ENCODE measurements around the gene SEMA3C. TPM values are rescaled to one million over a fixed set of nuclear protein-coding genes. Genes with fewer than 3 reads are reported as not detected.
"Not testable (repeated sequence)": the region's sequence is repeated elsewhere in the genome, so short reads cannot be mapped to it uniquely, and the experiment has no call there.

SEMA3C gene
- total and polyA plus RNA-seq, 2 donors: 2.8 to 5.6 TPM

- Histone ChIP-seq H3K27ac (ENCODE audit: low read depth in 1 of 2, low read length in 1 of 2) (no peak overlapping the region), H3K27me3 (ENCODE audit: control insufficient read depth in 2 of 2, insufficient read depth in 1 of 2, low read length in 1 of 2) (no peaks in the 10 kb centered on the region), H3K4me3 (ENCODE audit: low read length in 2 of 2) (no peak overlapping the region), H3K9me3 (ENCODE audit: control insufficient read depth in 2 of 2, insufficient read depth in 1 of 2, low read length in 1 of 2) (no peaks in the 10 kb centered on the region), H3K4me1 (ENCODE audit: control insufficient read depth in 2 of 2, insufficient read depth in 2 of 2, low read length in 2 of 2) (no peaks in the 10 kb centered on the region), H3K36me3 (ENCODE audit: control insufficient read depth in 2 of 2, insufficient read depth in 2 of 2, low read length in 1 of 2) (no peaks in the 10 kb centered on the region)
- 96% methylated on average over 1 of the region's 1 CpG for WGBS
- DNase-seq (ENCODE audit: low read depth in 6 of 9, low spot score in 9 of 9): no peak
Measured at GRCh38 chr7:80934321-80934720, 15.5 kb upstream of the SEMA3C start.

- H3K9me3 ChIP-seq (ENCODE audit: control insufficient read depth in 2 of 2, insufficient read depth in 1 of 2, low read length in 1 of 2): no peaks in the 10 kb centered on the region
- no peak overlapping the region for H3K4me3 ChIP-seq (ENCODE audit: low read length in 2 of 2)
- H3K4me1 ChIP-seq (ENCODE audit: control insufficient read depth in 2 of 2, insufficient read depth in 2 of 2, low read length in 2 of 2): no peaks in the 10 kb centered on the region
- DNase-seq (ENCODE audit: low read depth in 6 of 9, low spot score in 9 of 9): no peak
- H3K27ac ChIP-seq (ENCODE audit: low read depth in 1 of 2, low read length in 1 of 2): no peak overlapping the region
- no peaks in the 10 kb centered on the region for H3K27me3 ChIP-seq (ENCODE audit: control insufficient read depth in 2 of 2, insufficient read depth in 1 of 2, low read length in 1 of 2)
- no peaks in the 10 kb centered on the region for H3K36me3 ChIP-seq (ENCODE audit: control insufficient read depth in 2 of 2, insufficient read depth in 2 of 2, low read length in 1 of 2)
Measured at GRCh38 chr7:80932536-80932935, 13.7 kb upstream of the SEMA3C start.

GRCh38 chr7:80929619-80930018, 10.8 kb upstream of the SEMA3C start:
- Histone ChIP-seq H3K9me3 (ENCODE audit: control insufficient read depth in 2 of 2, insufficient read depth in 1 of 2, low read length in 1 of 2) (no peaks in the 10 kb centered on the region), H3K27ac (ENCODE audit: low read depth in 1 of 2, low read length in 1 of 2) (no peak overlapping the region), H3K27me3 (ENCODE audit: control insufficient read depth in 2 of 2, insufficient read depth in 1 of 2, low read length in 1 of 2) (no peaks in the 10 kb centered on the region), H3K36me3 (ENCODE audit: control insufficient read depth in 2 of 2, insufficient read depth in 2 of 2, low read length in 1 of 2) (no peaks in the 10 kb centered on the region), H3K4me1 (ENCODE audit: control insufficient read depth in 2 of 2, insufficient read depth in 2 of 2, low read length in 2 of 2) (no peaks in the 10 kb centered on the region), H3K4me3 (ENCODE audit: low read length in 2 of 2) (no peak overlapping the region)
- no peak for DNase-seq (ENCODE audit: low read depth in 6 of 9, low spot score in 9 of 9)
- WGBS: 81% methylated on average over 3 of the region's 3 CpGs

- not testable (repeated sequence) for H3K36me3 ChIP-seq (ENCODE audit: control insufficient read depth in 2 of 2, insufficient read depth in 2 of 2, low read length in 1 of 2); H3K27ac ChIP-seq (ENCODE audit: low read depth in 1 of 2, low read length in 1 of 2); H3K9me3 ChIP-seq (ENCODE audit: control insufficient read depth in 2 of 2, insufficient read depth in 1 of 2, low read length in 1 of 2); H3K27me3 ChIP-seq (ENCODE audit: control insufficient read depth in 2 of 2, insufficient read depth in 1 of 2, low read length in 1 of 2); H3K4me3 ChIP-seq (ENCODE audit: low read length in 2 of 2); DNase-seq (ENCODE audit: low read depth in 6 of 9, low spot score in 9 of 9); H3K4me1 ChIP-seq (ENCODE audit: control insufficient read depth in 2 of 2, insufficient read depth in 2 of 2, low read length in 2 of 2)
- WGBS: 99% methylated on average over 6 of the region's 6 CpGs
Measured at GRCh38 chr7:80926955-80927354, 8.1 kb upstream of the SEMA3C start.

- no peaks in the 10 kb centered on the region for H3K36me3 ChIP-seq (ENCODE audit: control insufficient read depth in 2 of 2, insufficient read depth in 2 of 2, low read length in 1 of 2)
- H3K4me3 ChIP-seq (ENCODE audit: low read length in 2 of 2): no peak overlapping the region
- DNase-seq (ENCODE audit: low read depth in 6 of 9, low spot score in 9 of 9): no peak
- H3K9me3 ChIP-seq (ENCODE audit: control insufficient read depth in 2 of 2, insufficient read depth in 1 of 2, low read length in 1 of 2): no peaks in the 10 kb centered on the region
- no peak overlapping the region for H3K27ac ChIP-seq (ENCODE audit: low read depth in 1 of 2, low read length in 1 of 2)
- H3K27me3 ChIP-seq (ENCODE audit: control insufficient read depth in 2 of 2, insufficient read depth in 1 of 2, low read length in 1 of 2): peaks cover 4 to 11% of the 10 kb centered on the region in 2 donors
- no peaks in the 10 kb centered on the region for H3K4me1 ChIP-seq (ENCODE audit: control insufficient read depth in 2 of 2, insufficient read depth in 2 of 2, low read length in 2 of 2)
- WGBS: 23% methylated on average over 2 of the region's 2 CpGs
Measured at GRCh38 chr7:80924090-80924489, 5.2 kb upstream of the SEMA3C start.

- Histone ChIP-seq H3K4me1 (ENCODE audit: control insufficient read depth in 2 of 2, insufficient read depth in 2 of 2, low read length in 2 of 2) (peaks cover 0 to 3% of the 10 kb centered on the region in 2 donors), H3K36me3 (ENCODE audit: control insufficient read depth in 2 of 2, insufficient read depth in 2 of 2, low read length in 1 of 2) (no peaks in the 10 kb centered on the region), H3K27me3 (ENCODE audit: control insufficient read depth in 2 of 2, insufficient read depth in 1 of 2, low read length in 1 of 2) (peaks cover 4 to 19% of the 10 kb centered on the region in 2 donors), H3K4me3 (ENCODE audit: low read length in 2 of 2) (no peak overlapping the region), H3K9me3 (ENCODE audit: control insufficient read depth in 2 of 2, insufficient read depth in 1 of 2, low read length in 1 of 2) (no peaks in the 10 kb centered on the region), H3K27ac (ENCODE audit: low read depth in 1 of 2, low read length in 1 of 2) (no peak overlapping the region)
- 80% methylated on average over 4 of the region's 4 CpGs for WGBS
- DNase-seq (ENCODE audit: low read depth in 6 of 9, low spot score in 9 of 9): no peak
Measured at GRCh38 chr7:80923211-80923612, 4.4 kb upstream of the SEMA3C start.

- H3K27me3 ChIP-seq (ENCODE audit: control insufficient read depth in 2 of 2, insufficient read depth in 1 of 2, low read length in 1 of 2): peaks cover 4 to 21% of the 10 kb centered on the region in 2 donors
- H3K27ac ChIP-seq (ENCODE audit: low read depth in 1 of 2, low read length in 1 of 2): no peak overlapping the region
- no peaks in the 10 kb centered on the region for H3K9me3 ChIP-seq (ENCODE audit: control insufficient read depth in 2 of 2, insufficient read depth in 1 of 2, low read length in 1 of 2)
- peaks cover 0 to 3% of the 10 kb centered on the region in 2 donors for H3K4me1 ChIP-seq (ENCODE audit: control insufficient read depth in 2 of 2, insufficient read depth in 2 of 2, low read length in 2 of 2)
- H3K4me3 ChIP-seq (ENCODE audit: low read length in 2 of 2): no peak overlapping the region
- H3K36me3 ChIP-seq (ENCODE audit: control insufficient read depth in 2 of 2, insufficient read depth in 2 of 2, low read length in 1 of 2): no peaks in the 10 kb centered on the region
- DNase-seq (ENCODE audit: low read depth in 6 of 9, low spot score in 9 of 9): no peak
- 92% methylated on average over 5 of the region's 5 CpGs for WGBS
Measured at GRCh38 chr7:80922253-80923049, 3.6 kb upstream of the SEMA3C start.

- H3K4me3 ChIP-seq (ENCODE audit: low read length in 2 of 2): no peak overlapping the region
- DNase-seq (ENCODE audit: low read depth in 6 of 9, low spot score in 9 of 9): no peak
- H3K36me3 ChIP-seq (ENCODE audit: control insufficient read depth in 2 of 2, insufficient read depth in 2 of 2, low read length in 1 of 2): no peaks in the 10 kb centered on the region
- no peak overlapping the region for H3K27ac ChIP-seq (ENCODE audit: low read depth in 1 of 2, low read length in 1 of 2)
- H3K4me1 ChIP-seq (ENCODE audit: control insufficient read depth in 2 of 2, insufficient read depth in 2 of 2, low read length in 2 of 2): peaks cover 0 to 3% of the 10 kb centered on the region in 2 donors
- H3K27me3 ChIP-seq (ENCODE audit: control insufficient read depth in 2 of 2, insufficient read depth in 1 of 2, low read length in 1 of 2): peaks cover 4 to 21% of the 10 kb centered on the region in 2 donors
- H3K9me3 ChIP-seq (ENCODE audit: control insufficient read depth in 2 of 2, insufficient read depth in 1 of 2, low read length in 1 of 2): no peaks in the 10 kb centered on the region
- 93% methylated on average over 3 of the region's 3 CpGs for WGBS
Measured at GRCh38 chr7:80921130-80921529, 2.3 kb upstream of the SEMA3C start.

- H3K27me3 ChIP-seq (ENCODE audit: control insufficient read depth in 2 of 2, insufficient read depth in 1 of 2, low read length in 1 of 2): peaks cover 4 to 21% of the 10 kb centered on the region in 2 donors
- H3K9me3 ChIP-seq (ENCODE audit: control insufficient read depth in 2 of 2, insufficient read depth in 1 of 2, low read length in 1 of 2): no peaks in the 10 kb centered on the region
- H3K36me3 ChIP-seq (ENCODE audit: control insufficient read depth in 2 of 2, insufficient read depth in 2 of 2, low read length in 1 of 2): no peaks in the 10 kb centered on the region
- no peak overlapping the region for H3K27ac ChIP-seq (ENCODE audit: low read depth in 1 of 2, low read length in 1 of 2)
- peak in 3 of 9 donors; percentile 19 to 49 (median 21) for DNase-seq (ENCODE audit: low read depth in 6 of 9, low spot score in 9 of 9)
- 4% methylated on average over 8 of the region's 8 CpGs for WGBS
- H3K4me1 ChIP-seq (ENCODE audit: control insufficient read depth in 2 of 2, insufficient read depth in 2 of 2, low read length in 2 of 2): peaks cover 0 to 3% of the 10 kb centered on the region in 2 donors
- H3K4me3 ChIP-seq (ENCODE audit: low read length in 2 of 2): peak overlapping the region; percentile 25 to 42
Measured at GRCh38 chr7:80918399-80918798, 452 bp downstream of the SEMA3C start.
